ENCODE data around the gene PEAK1.

The PEAK1 gene

DNA sequence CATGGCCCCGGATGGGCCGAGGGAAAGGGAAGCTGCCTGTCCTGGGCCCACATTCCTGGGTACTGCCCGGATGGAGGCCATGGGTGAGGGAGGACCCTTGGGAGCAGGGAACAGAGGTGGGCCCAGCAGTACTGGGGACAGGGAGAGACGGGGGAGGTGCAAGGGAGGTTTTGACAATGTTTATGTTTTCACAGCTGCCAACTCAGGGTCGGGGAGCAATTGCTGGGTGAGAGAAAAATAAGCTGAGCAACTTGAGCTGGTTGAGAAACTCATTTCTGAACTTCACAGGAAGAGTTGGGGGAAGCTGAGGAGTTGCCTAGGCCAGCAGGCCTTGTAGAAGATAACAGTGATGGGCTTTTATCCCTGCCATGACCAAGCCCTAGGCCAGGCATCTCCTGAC, 337.9 kb downstream of the PEAK1 start:
- no peak for DNase-seq

DNA sequence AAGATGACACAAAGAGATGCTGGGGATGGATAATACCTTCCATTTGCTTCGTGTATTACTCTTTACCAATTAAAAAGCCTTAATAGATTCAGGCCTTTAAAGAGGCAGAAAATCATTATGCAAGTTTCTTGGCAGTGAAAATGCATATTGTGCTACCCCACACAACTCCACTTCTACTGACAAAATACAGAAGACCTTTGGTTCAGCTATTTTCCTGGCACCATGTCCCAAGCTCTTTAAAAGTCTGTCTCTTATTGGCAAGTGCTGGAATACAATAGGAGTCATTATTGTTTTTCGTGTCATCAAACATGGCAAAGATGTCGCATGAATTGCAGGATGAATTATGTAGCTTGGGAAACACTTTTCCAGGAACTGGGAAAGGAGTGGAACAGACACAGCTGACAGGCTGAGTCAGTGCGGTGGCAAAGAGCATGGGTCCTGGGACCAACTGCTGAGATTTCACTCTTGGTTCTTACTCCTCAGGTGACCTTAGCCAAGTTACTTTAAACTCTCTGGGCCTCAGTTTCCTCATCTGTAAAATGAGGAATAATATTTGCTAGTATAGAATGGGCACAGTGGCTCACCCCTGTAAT, 343.5 kb downstream of the PEAK1 start:
- no peak for DNase-seq

DNA sequence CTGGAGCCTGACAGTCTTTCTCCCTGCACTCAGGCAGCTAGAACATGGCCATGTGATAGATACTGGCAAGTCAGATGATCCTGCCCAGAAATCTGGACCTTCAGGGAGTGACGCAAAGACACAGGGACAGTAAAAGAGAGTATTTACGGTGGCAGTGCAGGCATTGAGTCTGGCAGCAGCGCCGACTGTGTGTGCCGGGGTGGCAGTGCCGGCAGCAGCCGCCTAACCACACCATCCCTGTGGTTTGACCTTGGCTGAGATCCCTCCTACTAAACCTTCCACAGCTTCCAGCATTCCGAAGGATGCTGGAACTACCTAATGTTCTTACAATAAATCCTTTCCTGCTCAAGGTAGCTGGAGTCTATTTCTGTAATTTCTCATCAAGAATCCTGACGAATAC, 344.4 kb downstream of the PEAK1 start:
- no peak for DNase-seq

DNA sequence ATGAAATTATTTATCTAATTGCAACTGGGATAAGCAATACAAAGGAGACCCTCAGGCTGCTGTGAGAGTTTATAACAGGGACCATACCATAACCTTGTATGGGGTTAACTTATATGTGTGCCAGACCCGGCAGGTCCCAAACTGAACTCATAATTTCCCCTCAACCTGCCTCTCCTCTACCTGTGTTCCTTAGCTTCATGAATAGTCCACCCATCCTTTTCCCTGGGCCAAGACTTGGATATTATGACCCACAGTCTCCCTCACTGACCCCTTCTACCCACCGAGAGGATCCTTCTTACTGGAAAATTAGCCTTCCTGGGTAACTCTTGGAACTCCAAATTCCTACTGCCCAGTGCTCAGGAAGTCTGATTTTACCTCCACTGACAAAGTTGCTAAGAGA, 345.6 kb downstream of the PEAK1 start:
- DNase-seq: no peak

DNA sequence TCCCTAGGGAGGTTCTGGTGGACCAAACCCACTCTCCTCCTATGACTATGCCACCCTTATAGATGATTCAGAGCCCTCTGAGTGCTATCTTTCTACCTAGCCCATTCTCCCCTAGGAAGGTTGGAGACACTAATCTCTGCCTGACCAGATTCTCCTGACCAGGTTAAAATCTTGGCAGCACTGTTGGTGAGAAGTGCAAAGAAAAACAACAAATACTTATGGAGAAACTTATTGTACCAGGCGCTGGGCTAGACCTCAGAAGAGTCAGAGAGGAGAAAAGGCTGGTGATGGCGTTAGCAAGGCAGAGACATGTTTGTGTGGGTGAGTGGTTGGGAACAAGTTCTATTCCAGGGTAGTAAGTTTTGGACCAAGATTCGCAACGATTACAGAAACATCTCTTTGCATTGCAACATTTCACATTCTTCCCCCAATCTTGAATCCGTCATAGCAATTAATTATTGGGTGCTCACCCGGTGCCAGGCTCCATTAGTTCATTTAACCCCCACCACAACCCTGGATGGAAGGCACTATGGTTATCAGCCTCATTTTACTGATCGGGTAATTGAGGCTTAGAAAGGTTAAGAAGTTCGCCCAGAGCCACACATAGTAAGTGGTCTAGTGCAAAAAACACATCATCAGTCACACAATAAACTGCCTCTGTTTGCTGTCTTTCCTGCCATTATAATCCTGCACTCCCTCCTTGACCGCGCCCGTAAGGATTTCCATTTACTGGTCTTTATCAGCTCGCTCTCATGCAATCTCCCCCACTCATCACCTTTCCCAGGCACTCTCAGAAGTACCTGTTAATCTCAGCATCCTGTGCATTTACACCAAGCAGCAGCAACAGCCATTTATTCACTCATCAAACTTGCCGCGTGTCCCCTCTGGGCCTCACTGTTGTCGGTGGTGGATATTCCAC, 348.3 kb downstream of the PEAK1 start:
- DNase-seq: no peak

GRCh38 chr15:77070495-77071304, 349.2 kb downstream of the PEAK1 start, which contains the start of gene TSPAN3:
TSS of gene TSPAN3 (minus strand) at chr15:77071109. CDS start at chr15:77070954, 155 bp downstream.
- DNase-seq: peak; percentile 90

DNA sequence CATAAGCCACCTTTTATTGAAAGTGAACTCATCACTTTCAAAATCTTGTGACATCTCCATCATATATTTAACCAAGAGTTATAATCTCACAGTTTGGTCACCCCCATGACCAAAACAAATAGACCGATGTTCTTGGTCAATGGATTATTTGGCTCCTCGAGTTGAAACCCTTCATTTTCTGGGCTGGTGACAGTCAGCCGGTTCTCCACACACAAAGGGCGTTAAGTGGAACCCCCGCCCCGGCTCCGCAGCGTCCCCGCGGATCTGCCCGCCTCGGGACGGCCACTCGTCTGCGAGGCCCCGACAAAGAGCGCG, 349.8 kb downstream of the PEAK1 start:
- no peak for DNase-seq

- peak; percentile 7 for DNase-seq
Observed at GRCh38 chr15:77069521-77070121, 350.3 kb downstream of the PEAK1 start.

DNA sequence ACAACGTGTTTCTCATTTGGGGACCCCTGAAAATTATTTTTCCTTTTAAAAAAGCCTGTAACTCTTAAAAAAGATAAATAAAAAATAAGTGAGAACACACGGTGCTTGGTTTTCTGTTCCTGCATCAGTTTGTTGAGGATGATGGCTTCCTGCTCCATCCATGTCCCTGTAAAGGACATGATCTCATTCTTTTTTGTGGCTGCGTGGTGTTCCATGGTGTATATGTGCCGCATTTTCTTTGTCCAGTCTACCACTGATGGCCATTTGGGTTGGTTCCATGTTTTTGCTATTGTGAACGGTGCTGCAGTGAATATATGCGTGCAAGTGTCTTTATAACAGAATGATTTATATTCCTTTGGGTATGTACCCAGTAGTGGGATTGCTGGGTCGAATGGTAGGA, 351.3 kb downstream of the PEAK1 start:
- DNase-seq: no peak

GRCh38 chr15:77067691-77068367, 352.1 kb downstream of the PEAK1 start:
- no peak for DNase-seq

GRCh38 chr15:77066971-77067690, 352.8 kb downstream of the PEAK1 start:
- DNase-seq: peak; percentile 45

DNA sequence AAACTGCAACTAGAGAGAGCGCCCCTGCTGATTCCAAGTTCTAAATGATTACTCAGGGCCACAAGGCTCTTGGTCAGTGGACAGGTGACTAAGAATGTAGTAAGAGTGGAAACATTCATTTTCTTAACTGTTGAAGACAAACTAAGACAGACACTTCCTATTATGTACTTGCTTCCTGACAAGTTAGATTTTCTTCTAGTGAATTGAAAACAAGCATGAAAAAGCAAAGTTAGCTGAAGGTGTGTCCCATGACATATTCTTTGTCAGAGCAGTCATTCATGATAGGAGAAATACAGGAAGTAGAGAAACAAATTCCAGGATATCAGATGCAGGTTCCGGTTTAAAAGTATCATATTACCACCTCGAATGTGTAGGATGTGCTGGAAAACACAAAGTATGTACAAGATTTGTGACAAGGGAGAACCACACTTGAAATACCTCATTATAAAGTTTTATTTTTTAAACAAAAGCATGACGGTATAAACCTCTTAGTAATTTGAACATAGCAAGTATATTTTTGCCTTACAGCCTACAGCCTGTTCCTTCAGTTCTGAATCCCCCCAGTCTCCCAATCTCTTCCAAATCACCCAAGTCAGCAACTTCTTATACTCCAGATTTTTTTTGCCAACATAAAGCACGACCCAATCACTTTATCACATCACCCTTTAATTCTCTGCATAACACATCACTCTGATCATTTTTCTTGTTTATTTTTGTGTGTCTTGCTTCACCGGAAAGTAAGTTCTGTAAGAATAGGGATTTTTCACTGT, 355.2 kb downstream of the PEAK1 start:
- no peak for DNase-seq

GRCh38 chr15:77064063-77064462, 355.8 kb downstream of the PEAK1 start:
- DNase-seq: no peak

DNA sequence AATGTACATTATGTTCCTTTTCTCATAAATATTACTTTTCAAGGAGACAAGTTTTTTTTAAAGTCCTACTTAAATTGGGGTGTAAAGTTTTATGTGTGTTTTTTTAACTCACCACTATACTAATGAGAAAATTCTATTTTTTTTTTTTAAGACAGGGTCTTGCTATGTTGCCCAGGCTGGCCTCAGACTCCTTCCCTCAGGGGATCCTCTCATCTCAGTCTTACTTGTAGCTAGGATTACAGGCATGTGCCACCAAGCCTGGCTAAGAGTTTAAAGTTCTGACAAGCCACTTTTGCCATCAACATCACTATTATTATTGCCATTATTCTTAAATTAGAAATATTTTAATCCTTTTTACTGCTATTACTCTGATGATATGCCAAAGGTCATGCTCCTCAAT, 356.7 kb downstream of the PEAK1 start:
- DNase-seq: no peak

- no peak for DNase-seq
Observed at GRCh38 chr15:77060546-77060945, 359.4 kb downstream of the PEAK1 start.

- no peak for DNase-seq
Observed at GRCh38 chr15:77059786-77060361, 360.0 kb downstream of the PEAK1 start.

DNA sequence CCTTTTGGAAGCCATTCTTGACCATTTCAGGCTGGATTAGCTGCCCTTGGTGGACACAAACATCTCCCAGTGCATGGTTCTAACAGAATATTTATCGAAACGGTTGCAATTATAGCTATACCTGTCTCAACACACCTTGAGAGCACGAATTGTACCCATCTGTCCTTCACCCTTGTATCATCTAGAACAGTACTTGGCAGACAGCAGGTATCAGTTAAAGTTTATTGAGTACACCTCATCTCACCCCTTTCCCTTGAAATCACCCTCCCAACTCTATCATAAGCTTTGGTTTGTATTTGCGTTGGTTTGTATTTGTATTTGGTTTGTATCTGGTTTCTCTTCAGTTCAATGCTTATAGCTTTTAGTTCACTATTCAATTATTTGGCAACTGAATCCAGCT, 361.4 kb downstream of the PEAK1 start:
- DNase-seq: no peak

DNA sequence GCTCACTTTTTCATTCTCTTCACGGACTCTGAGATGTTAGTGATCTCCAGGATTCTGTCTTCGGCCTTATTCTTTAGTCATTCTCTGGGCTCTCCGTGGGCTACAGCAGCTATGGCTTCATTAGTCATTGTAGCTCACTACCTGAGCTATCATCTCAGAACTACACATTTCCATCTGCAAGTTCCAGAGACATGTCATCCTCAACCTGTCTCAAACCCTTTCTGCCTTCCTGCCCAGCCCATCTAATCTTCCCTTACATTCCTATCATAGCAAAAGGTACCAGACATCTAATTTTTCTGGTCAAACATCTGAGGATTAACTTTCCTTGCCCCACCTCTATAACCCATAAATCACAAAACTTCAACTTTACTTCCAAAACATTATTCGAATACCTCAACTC, 362.2 kb downstream of the PEAK1 start:
- DNase-seq: no peak

DNA sequence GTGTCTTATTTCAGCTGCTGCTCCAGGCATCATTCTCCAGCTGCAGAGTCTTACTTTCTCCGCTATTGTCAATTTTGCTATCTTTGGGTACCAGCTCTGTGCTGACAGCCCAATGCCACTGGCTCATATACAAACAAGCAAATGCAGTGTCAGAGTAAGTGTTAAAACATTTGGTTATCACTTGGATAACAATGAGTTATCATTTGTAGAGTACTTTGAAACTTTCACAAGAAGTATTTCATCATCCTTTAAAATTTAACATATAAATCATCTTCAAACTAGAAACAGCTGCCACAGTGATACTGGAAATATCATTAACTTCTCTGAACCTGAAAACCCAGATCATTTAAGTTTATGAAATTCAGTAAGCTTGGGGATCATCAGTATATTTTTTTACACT, 362.8 kb downstream of the PEAK1 start:
- no peak for DNase-seq

- DNase-seq: no peak
Observed at GRCh38 chr15:77053709-77054108, 366.2 kb downstream of the PEAK1 start.

DNA sequence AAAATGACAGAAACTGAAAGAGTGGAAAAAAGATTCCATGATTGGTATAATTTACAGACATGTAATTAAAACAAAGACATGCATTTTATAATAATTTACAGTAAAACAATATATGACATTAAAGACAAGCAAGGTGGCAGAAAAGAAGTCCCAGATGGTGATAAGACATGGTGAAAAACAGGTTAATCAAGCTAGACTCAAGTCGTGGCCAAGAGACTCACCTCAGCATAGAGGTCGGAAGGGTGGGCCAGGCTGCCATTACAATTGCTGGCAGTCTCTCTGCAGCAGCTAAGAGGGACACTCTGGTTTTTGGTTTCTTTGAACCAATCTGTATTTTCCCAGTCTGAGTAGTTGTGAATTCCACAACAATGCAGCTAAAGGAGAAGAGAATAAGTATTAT, 367.3 kb downstream of the PEAK1 start:
- DNase-seq: no peak

Data from NCI-H526 treated with DMSO at 0.1 percent for 48 hours (cell line).